Osteoblast (primary cell): ENCODE results near the gene SPHK1. TPM values are rescaled to one million over a fixed set of nuclear protein-coding genes. Genes with fewer than 3 reads are reported as not detected.
A peak's percentile ranks its signal among the peaks of the same experiment; 100 is the strongest.
"Not testable (repeated sequence)": the region's sequence is repeated elsewhere in the genome, so short reads cannot be mapped to it uniquely, and the experiment has no call there.

ENCODE experiments used
- DNase-seq: peaks from one replicate; pipeline ENCODE4 v3.0.0; 2011; ENCODE audit warnings: low spot score, mixed read lengths; ENCODE audit not compliant: insufficient read length; ENCODE audit errors: missing footprints
- H2AFZ ChIP-seq: 2 replicates; pipeline ENCODE4 v1.6.0; 2011; ENCODE audit warnings: mild to moderate bottlenecking, low read length
- H3K27ac ChIP-seq: 2 replicates; pipeline ENCODE4 v1.5.1; 2011; ENCODE audit warnings: mild to moderate bottlenecking, low read depth, low read length, moderate library complexity
- H3K27me3 ChIP-seq: 2 replicates; pipeline ENCODE4 v1.6.0; 2012; ENCODE audit warnings: mild to moderate bottlenecking, control low read depth, inconsistent platforms, low read length, moderate library complexity; ENCODE audit not compliant: insufficient read depth
- H3K36me3 ChIP-seq: 2 replicates; pipeline ENCODE4 v1.5.1; 2011; ENCODE audit warnings: mild to moderate bottlenecking, low read length, control low read depth, moderate library complexity; ENCODE audit not compliant: insufficient read depth
- H3K4me1 ChIP-seq: 2 replicates; pipeline ENCODE4 v1.5.1; 2011; ENCODE audit warnings: mild to moderate bottlenecking, low read length, control low read depth, moderate library complexity; ENCODE audit not compliant: insufficient read depth
- H3K4me2 ChIP-seq: 2 replicates; pipeline ENCODE4 v1.6.0; 2011; ENCODE audit warnings: mild to moderate bottlenecking, low read length; ENCODE audit not compliant: insufficient read depth
- H3K4me3 ChIP-seq: fragments of 200-600 bp; sonication (generic); 3 replicates; pipeline ENCODE4 v1.5.1; 2012; ENCODE audit warnings: mild to moderate bottlenecking, low read length, inconsistent platforms; ENCODE audit not compliant: insufficient read depth
- H3K79me2 ChIP-seq: 2 replicates; pipeline ENCODE4 v1.6.0; 2012; ENCODE audit warnings: mild to moderate bottlenecking, low read length, control low read depth, inconsistent platforms; ENCODE audit not compliant: insufficient read depth
- H3K9me3 ChIP-seq: 2 replicates; pipeline ENCODE4 v1.5.1; 2011; ENCODE audit warnings: low read depth, low read length, control low read depth
- H4K20me1 ChIP-seq: 2 replicates; pipeline ENCODE4 v1.6.0; 2012; ENCODE audit warnings: mild to moderate bottlenecking, low read length, control low read depth; ENCODE audit not compliant: insufficient read depth
- total RNA-seq: library from RNA; depleted of rRNA; stranded (reverse); fragments of >200 nt; gene quantifications from 2 replicates; pipeline ENCODE4 v1.2.3, GENCODE V29; 2012
- TF ChIP-seq, protein P1 (sequence below): IDR thresholded peaks from 2 replicates; pipeline ENCODE4 v1.5.1; 2011; ENCODE audit warnings: mild to moderate bottlenecking, low read depth, low read length, moderate library complexity; ENCODE audit errors: extremely low read depth

SPHK1 gene
- total RNA-seq, 1 donor = 112 TPM

DNA sequence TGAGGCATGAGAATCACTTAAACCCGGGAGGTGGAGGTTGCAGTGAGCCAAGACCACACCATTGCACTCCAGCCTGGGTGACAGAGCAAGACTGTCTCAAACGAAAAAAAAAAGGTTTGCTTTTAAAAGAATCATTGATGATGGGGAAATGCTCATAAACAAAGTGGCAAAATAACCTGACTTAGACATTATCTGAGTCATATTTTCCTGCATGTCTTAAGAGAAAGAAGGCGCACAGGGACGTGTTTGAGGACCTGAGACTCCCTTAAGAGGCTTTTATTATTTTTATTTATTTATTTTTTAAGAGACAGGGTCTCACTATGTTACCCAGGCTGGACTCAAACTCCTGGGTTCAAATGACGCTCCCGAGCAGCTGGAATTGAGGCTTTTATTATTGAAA lies 25.0 kb upstream of the SPHK1 start:
- Histone ChIP-seq H3K9me3 (no peaks in the 10 kb centered on the region), H2AFZ (no peak overlapping the region), H3K27me3 (no peaks in the 10 kb centered on the region), H4K20me1 (no peaks in the 10 kb centered on the region), H3K4me1 (peaks cover 16% of the 10 kb centered on the region), H3K4me2 (no peak overlapping the region), H3K36me3 (no peaks in the 10 kb centered on the region), H3K27ac (no peak overlapping the region), H3K79me2 (no peaks in the 10 kb centered on the region), H3K4me3 (no peak overlapping the region)
- TF ChIP-seq, protein P1, sequence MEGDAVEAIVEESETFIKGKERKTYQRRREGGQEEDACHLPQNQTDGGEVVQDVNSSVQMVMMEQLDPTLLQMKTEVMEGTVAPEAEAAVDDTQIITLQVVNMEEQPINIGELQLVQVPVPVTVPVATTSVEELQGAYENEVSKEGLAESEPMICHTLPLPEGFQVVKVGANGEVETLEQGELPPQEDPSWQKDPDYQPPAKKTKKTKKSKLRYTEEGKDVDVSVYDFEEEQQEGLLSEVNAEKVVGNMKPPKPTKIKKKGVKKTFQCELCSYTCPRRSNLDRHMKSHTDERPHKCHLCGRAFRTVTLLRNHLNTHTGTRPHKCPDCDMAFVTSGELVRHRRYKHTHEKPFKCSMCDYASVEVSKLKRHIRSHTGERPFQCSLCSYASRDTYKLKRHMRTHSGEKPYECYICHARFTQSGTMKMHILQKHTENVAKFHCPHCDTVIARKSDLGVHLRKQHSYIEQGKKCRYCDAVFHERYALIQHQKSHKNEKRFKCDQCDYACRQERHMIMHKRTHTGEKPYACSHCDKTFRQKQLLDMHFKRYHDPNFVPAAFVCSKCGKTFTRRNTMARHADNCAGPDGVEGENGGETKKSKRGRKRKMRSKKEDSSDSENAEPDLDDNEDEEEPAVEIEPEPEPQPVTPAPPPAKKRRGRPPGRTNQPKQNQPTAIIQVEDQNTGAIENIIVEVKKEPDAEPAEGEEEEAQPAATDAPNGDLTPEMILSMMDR = no peak
- no peak for DNase-seq

DNA sequence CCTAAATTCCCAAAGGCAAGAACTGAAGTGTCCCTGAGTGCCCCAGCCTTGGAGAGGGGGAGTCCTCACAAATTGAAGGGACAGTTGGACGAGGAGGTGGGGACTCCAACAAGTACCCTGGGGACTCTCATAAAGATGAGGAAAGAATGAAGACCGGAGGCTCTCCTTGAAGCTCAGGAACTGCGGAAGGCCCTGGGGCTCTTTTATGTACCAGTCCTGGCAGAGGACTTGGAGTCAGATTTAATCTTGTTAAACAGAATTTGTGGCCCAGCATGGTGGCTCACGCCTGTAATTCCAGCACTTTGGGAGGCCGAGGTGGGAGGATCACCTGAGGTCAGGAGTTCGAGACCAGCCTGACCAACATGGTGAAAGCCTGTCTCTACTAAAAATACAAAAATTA lies 24.6 kb upstream of the SPHK1 start:
- H3K79me2 ChIP-seq, H2AFZ ChIP-seq, DNase-seq, H4K20me1 ChIP-seq, H3K4me3 ChIP-seq, H3K4me2 ChIP-seq, H3K36me3 ChIP-seq, H3K9me3 ChIP-seq, H3K27me3 ChIP-seq: not testable (repeated sequence)
- Histone ChIP-seq H3K4me1 (peaks cover 12% of the 10 kb centered on the region), H3K27ac (peak overlapping the region; percentile 59)

DNA sequence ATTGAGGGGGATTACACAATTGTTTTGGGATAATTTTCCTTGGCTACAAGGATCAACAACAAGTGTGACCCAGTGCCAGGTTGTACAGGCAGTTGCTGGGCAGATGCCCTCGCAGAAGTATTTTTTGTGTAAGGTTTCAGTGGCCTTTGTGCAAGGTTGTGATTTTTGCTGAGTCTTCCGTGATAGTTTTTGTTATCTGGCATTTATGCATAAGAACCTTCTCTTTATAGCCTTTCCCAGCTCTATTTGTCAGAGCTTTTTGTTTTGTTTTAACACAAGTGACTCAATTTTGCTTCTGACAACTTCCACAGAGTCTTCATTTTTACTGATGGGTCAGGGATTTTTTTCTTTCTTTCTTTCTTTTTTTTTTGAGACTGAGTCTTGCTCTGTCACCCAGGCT lies 23.9 kb upstream of the SPHK1 start:
- peak; percentile 65 for DNase-seq

DNA sequence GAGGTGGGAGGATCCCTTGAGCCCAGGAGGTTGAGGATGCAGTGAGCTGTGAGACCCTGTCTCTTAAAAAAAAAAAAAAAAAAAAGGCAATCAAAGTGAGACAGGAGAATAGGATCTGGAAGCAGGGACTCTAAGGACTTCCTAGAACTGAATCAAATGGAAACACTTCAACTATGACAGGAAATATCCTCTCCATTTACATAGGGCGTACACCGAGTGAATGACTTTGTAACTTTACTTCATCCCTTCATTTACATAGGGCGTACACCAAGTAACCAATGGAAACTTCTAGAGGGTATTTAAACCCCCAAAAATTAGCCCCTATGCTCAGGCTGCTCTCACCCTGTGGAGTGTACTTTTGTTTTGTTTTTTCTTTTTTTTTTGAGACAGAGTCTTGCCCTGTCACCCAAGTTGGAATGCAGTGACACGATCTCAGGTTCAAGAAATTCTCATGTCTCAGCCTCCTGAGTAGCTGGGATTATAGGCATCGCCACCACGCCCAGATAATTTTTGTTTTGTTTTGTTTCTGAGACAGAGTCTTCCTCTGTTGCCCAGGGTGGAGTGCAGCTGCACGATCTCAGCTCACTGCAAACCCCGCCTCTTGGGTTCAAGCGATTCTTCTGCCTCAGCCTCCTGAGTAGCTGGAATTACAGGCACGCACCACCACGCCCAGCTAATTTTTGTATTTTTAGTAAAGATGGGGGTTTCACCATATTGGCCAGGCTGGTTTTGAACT lies 21.1 kb upstream of the SPHK1 start:
- DNase-seq = no peak
- H3K9me3 ChIP-seq = no peaks in the 10 kb centered on the region

More for the DNA sequence above, 23.9 kb upstream of the SPHK1 start:
- H3K27me3 ChIP-seq = no peaks in the 10 kb centered on the region
- H3K4me1 ChIP-seq = peaks cover 10% of the 10 kb centered on the region
- peak overlapping the region; percentile 50 for H2AFZ ChIP-seq
- no peaks in the 10 kb centered on the region for H4K20me1 ChIP-seq
- no peak overlapping the region for H3K4me3 ChIP-seq
- peak overlapping the region; percentile 59 for H3K27ac ChIP-seq
- no peaks in the 10 kb centered on the region for H3K36me3 ChIP-seq
- TF ChIP-seq, protein P1 = no peak
- no peaks in the 10 kb centered on the region for H3K79me2 ChIP-seq
- peak overlapping the region; percentile 44 for H3K4me2 ChIP-seq
- no peaks in the 10 kb centered on the region for H3K9me3 ChIP-seq

More for the DNA sequence above, 21.1 kb upstream of the SPHK1 start:
- Histone ChIP-seq H3K4me3 (no peak overlapping the region), H4K20me1 (no peaks in the 10 kb centered on the region), H3K4me1 (peaks cover 6% of the 10 kb centered on the region), H3K27ac (no peak overlapping the region), H2AFZ (no peak overlapping the region), H3K27me3 (no peaks in the 10 kb centered on the region), H3K4me2 (no peak overlapping the region), H3K36me3 (no peaks in the 10 kb centered on the region), H3K79me2 (no peaks in the 10 kb centered on the region)
- TF ChIP-seq, protein P1 = no peak
